ENCODE results near the gene GAPDH.

GAPDH gene

DNA sequence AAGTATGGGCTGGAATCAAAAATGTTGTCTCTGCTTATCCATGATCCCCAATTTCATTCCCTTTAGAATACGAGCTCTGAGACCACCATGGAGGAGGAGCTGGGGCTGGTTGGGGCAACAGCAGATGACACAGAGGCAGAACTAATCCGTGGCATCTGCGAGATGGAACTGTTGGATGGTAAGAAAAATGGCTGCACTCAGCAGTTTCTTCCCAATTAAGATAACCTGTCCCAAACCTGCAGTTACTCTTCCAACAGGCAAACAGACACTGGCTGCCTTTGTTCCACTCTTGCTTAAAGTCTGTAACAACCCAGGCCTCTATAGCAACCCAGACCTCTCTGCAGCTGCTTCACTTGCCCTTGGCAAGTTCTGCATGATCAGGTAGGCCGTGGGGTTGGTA, 6.6 kb upstream of the GAPDH start:
- no peaks in the 10 kb centered on the region for H3K9me3 Mint-ChIP-seq
- H3K27me3 Mint-ChIP-seq (ENCODE audit: low read depth, poor library complexity) = no peaks in the 10 kb centered on the region
- TF ChIP-seq, protein P1, sequence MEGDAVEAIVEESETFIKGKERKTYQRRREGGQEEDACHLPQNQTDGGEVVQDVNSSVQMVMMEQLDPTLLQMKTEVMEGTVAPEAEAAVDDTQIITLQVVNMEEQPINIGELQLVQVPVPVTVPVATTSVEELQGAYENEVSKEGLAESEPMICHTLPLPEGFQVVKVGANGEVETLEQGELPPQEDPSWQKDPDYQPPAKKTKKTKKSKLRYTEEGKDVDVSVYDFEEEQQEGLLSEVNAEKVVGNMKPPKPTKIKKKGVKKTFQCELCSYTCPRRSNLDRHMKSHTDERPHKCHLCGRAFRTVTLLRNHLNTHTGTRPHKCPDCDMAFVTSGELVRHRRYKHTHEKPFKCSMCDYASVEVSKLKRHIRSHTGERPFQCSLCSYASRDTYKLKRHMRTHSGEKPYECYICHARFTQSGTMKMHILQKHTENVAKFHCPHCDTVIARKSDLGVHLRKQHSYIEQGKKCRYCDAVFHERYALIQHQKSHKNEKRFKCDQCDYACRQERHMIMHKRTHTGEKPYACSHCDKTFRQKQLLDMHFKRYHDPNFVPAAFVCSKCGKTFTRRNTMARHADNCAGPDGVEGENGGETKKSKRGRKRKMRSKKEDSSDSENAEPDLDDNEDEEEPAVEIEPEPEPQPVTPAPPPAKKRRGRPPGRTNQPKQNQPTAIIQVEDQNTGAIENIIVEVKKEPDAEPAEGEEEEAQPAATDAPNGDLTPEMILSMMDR (IDR thresholded peaks at IDR 0.05) = no peak
- H3K36me3 Mint-ChIP-seq (ENCODE audit: low read depth) = peaks cover 85% of the 10 kb centered on the region
- H3K27ac Mint-ChIP-seq = no peak overlapping the region
- DNase-seq = no peak
- H3K4me3 Mint-ChIP-seq = no peak overlapping the region
- peaks cover 26% of the 10 kb centered on the region for H3K4me1 Mint-ChIP-seq

DNA sequence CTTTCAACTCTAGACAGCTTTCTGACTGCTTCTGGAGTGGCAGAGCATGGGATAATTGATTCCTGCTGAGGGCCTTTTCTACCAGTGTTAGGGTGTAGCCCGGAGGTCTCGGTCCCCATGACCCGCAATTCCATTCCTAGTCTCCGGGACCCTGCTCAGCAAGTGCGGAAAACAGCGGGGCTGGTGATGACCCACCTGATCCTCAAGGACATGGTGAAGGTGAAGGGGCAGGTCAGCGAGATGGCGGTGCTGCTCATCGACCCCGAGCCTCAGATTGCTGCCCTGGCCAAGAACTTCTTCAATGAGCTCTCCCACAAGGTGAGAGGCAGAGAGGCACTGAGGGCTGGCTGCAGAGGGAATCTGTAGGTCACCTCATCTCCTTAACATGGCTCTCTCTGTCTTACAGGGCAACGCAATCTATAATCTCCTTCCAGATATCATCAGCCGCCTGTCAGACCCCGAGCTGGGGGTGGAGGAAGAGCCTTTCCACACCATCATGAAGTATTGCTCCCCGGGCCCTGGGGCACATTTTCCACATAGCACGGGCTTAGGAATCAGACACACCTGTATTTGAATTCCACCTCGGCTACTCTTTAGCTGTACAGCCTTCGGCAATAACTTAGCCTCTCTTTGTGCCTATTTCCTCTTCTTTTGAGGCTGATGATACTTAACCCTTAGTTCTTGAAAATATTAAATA, 5.6 kb upstream of the GAPDH start:
- peaks cover 34% of the 10 kb centered on the region for H3K4me1 Mint-ChIP-seq
- no peak for DNase-seq
- H3K36me3 Mint-ChIP-seq (ENCODE audit: low read depth) = peaks cover 75% of the 10 kb centered on the region
- TF ChIP-seq, protein P1 (IDR thresholded peaks at IDR 0.05) = no peak
- no peaks in the 10 kb centered on the region for H3K9me3 Mint-ChIP-seq
- no peak overlapping the region for H3K4me3 Mint-ChIP-seq
- no peaks in the 10 kb centered on the region for H3K27me3 Mint-ChIP-seq (ENCODE audit: low read depth, poor library complexity)
- no peak overlapping the region for H3K27ac Mint-ChIP-seq

DNA sequence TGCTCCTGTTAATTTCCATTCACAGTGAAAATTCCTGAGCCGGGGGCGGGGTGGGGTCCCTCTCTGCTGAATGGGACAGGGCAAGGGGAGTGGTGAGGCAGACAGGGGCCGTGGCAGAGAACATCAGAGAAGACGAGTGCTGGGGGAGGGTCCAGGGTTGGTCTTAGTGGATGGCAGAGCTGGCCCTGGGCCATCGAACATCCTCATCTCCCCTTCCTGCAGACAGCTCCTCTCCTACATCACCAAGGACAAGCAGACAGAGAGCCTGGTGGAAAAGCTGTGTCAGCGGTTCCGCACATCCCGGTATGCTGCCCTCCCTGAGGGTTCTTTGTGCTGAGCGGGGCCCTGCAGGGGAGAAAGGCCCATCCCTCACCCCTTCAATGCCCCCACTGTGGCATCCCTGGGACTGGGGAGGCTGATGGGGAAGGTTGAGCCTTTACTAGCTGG, 5.0 kb upstream of the GAPDH start:
- Mint-ChIP-seq H3K9me3 (no peaks in the 10 kb centered on the region), H3K36me3 (ENCODE audit: low read depth) (peaks cover 69% of the 10 kb centered on the region), H3K4me3 (no peak overlapping the region), H3K27ac (no peak overlapping the region), H3K4me1 (peaks cover 34% of the 10 kb centered on the region), H3K27me3 (ENCODE audit: low read depth, poor library complexity) (no peaks in the 10 kb centered on the region)
- TF ChIP-seq, protein P1 (IDR thresholded peaks at IDR 0.05) = no peak
- no peak for DNase-seq

DNA sequence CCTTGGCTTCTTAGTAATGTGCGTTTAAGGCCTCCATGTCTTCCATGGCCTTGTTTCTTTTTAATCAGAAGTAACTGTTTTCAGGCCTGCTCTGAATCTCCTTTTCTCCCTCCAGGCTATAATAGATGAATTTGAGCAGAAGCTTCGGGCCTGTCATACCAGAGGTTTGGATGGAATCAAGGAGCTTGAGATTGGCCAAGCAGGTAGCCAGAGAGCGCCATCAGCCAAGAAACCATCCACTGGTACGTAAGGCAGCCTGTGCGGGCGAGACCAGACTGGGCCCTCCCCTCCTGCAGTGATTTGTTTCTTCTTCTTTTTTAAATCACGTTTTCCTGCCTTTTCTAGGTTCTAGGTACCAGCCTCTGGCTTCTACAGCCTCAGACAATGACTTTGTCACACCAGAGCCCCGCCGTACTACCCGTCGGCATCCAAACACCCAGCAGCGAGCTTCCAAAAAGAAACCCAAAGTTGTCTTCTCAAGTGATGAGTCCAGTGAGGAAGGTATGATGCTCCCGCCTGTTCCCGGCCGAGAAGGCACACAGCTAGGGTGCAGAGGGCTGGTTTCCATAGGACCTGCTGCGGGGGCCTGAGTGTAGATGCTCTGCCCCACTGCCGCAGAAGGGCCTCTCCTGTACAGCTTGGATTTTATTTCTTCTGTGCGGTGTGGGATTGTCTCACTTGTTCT, 3.6 kb upstream of the GAPDH start:
- TF ChIP-seq, protein P1 (IDR thresholded peaks at IDR 0.05) = no peak
- no peaks in the 10 kb centered on the region for H3K9me3 Mint-ChIP-seq
- peaks cover 2% of the 10 kb centered on the region for H3K27me3 Mint-ChIP-seq (ENCODE audit: low read depth, poor library complexity)
- DNase-seq = no peak
- peaks cover 40% of the 10 kb centered on the region for H3K4me1 Mint-ChIP-seq
- peak overlapping the region; percentile 89 for H3K27ac Mint-ChIP-seq
- peak overlapping the region; percentile 30 for H3K4me3 Mint-ChIP-seq
- H3K36me3 Mint-ChIP-seq (ENCODE audit: low read depth) = peaks cover 57% of the 10 kb centered on the region

DNA sequence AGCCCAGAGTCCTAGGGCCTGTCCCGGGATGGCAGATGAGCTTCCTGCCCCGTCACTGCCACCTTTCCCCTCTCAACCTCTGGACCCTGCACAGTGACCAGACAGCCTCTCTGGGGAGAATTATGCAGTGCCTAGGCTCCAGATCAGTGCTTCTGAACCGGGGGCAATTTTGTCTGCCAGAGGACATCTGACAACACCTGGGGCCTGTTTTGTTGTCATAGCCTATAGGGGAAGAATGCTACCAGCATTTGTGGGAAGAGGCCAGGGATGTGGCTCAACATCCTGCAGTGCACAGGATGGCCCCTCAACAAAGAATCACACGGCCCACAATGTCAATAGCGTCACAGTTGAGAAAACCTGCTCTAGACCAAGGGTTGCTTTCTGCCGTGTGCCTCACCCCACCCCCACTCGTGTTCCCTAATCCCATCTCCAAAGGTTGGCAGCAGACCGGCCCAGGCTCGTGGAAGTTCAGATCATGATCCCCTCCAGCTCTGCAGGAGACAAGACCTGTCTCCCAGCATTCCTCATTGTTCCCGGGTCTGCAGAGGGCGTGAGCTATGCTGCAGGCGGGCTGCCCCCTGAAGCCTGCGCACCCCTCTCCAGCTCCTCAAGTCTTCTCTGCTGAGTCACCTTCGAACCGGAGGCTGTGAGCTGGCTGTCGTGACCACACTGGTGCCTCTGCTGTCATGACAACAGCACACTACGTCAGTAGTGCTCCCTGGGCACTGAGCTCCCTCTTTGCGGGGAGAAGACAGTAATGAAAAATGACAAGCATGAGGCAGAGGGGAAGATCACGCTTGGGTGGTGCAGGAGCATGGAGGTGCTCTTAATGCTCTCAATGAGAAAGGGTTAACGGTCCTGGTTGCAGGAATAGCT, 2.0 kb upstream of the GAPDH start:
- peaks cover 56% of the 10 kb centered on the region for H3K4me1 Mint-ChIP-seq
- TF ChIP-seq, protein P1 (IDR thresholded peaks at IDR 0.05) = no peak
- no peaks in the 10 kb centered on the region for H3K9me3 Mint-ChIP-seq
- H3K27me3 Mint-ChIP-seq (ENCODE audit: low read depth, poor library complexity) = peaks cover 3% of the 10 kb centered on the region
- H3K36me3 Mint-ChIP-seq (ENCODE audit: low read depth) = peaks cover 52% of the 10 kb centered on the region
- H3K27ac Mint-ChIP-seq = peak overlapping the region; percentile 96
- peak overlapping the region; percentile 93 for H3K4me3 Mint-ChIP-seq
- peak; percentile 51 for DNase-seq
